HepG2 (cell line): ENCODE data around the gene SEL1L2. TPM values are rescaled to one million over a fixed set of nuclear protein-coding genes. Genes with fewer than 3 reads are reported as not detected.

Source experiments
- ATAC-seq: fragments of 200-7000 bp; cut with Tn5 transposase; 3 replicates; pipeline ENCODE4 v1.9.1; 2020; ENCODE audit warnings: mild to moderate bottlenecking, moderate library complexity
- BruUV-seq: library from RNA; stranded (reverse); fragments of 400-500 nt; replicated peaks from 2 replicates; lab custom pipeline; 2021; lab: Mats Ljungman, UMichigan
- CTCF ChIA-PET: fragments of 300-600 bp; formaldehyde crosslinking; extraction: SDS; loops from one replicate; lab custom pipeline; 2021; ENCODE audit warnings: low total read pairs, inconsistent platforms, low intra/inter-chr PET ratio; lab: Yijun Ruan, JAX
- POLR2A ChIA-PET: fragments of 350-600 bp; sonication (Branson Sonifier 250); formaldehyde crosslinking; loops from one replicate; lab custom pipeline; 2020; ENCODE audit warnings: antibody characterized with exemption, inconsistent platforms; lab: Yijun Ruan, JAX
- DNase-seq: peaks from one replicate; pipeline ENCODE4 v3.0.0-alpha.2; 2015; ENCODE audit warnings: low spot score
- FAIRE-seq: peaks from 3 replicates; lab custom pipeline; 2011; peaks lifted over from hg19 to GRCh38; lab: Jason Lieb, UNC
- H2AFZ ChIP-seq: one replicate; pipeline ENCODE4 v1.6.1; 2011; ENCODE audit warnings: low read length, inconsistent platforms
- H3K27ac ChIP-seq: fragments of 300-600 bp; 3 replicates; pipeline ENCODE4 v1.8.0; 2011; ENCODE audit warnings: mixed run types, mild to moderate bottlenecking, mixed read lengths, low read length, inconsistent platforms; ENCODE audit not compliant: insufficient read depth; ENCODE audit errors: extremely low read length
- H3K27me3 ChIP-seq, 2 experiments: fragments of 200-600 bp in 1 of 2; 2 replicates in 1 of 2; 3 replicates in 1 of 2; pipeline versions ENCODE4 v1.6.0 to v1.8.0; 2011; ENCODE audit warnings: low read length in 2 of 2, mild to moderate bottlenecking in 2 of 2, moderate library complexity in 2 of 2, inconsistent platforms in 1 of 2; ENCODE audit not compliant: insufficient read depth in 2 of 2, control insufficient read depth in 1 of 2
- H3K36me3 ChIP-seq, 2 experiments: fragments of 200-600 bp in 1 of 2; replicated peaks in 1 of 2; 2 replicates in 1 of 2; 3 replicates in 1 of 2; pipeline versions ENCODE4 v1.5.1 to v1.8.0; 2011; ENCODE audit warnings: low read length in 2 of 2, inconsistent platforms in 1 of 2; ENCODE audit not compliant: insufficient read depth in 2 of 2, control insufficient read depth in 1 of 2
- H3K4me1 ChIP-seq: 2 replicates; pipeline ENCODE4 v1.5.1; 2012; ENCODE audit warnings: low read length, inconsistent platforms; ENCODE audit not compliant: insufficient read depth
- H3K4me2 ChIP-seq: 2 replicates; pipeline ENCODE4 v1.6.0; 2011; ENCODE audit warnings: low read depth, low read length, inconsistent platforms
- H3K4me3 ChIP-seq, 3 experiments: fragments of 200-600 bp in 1 of 3; sonication (generic), shearing (Covaris generic) in 1 of 3; replicated peaks in 1 of 3; 2 replicates each; pipeline ENCODE4 v1.5.1; 2011 to 2016; ENCODE audit warnings: low read length in 3 of 3, inconsistent platforms in 2 of 3, low read depth in 2 of 3, mild to moderate bottlenecking in 2 of 3, control low read depth in 1 of 3, mixed read lengths in 1 of 3; ENCODE audit not compliant: insufficient read depth in 1 of 3
- H3K79me2 ChIP-seq: one replicate; pipeline ENCODE4 v1.6.1; 2011; ENCODE audit warnings: low read length, inconsistent platforms; ENCODE audit not compliant: insufficient read depth
- H3K9ac ChIP-seq: 2 replicates; pipeline ENCODE4 v1.6.0; 2011; ENCODE audit warnings: mild to moderate bottlenecking, low read depth, low read length, inconsistent platforms; ENCODE audit not compliant: insufficient read depth
- H3K9me3 ChIP-seq: 2 replicates; pipeline ENCODE4 v1.5.1; 2012; ENCODE audit warnings: mild to moderate bottlenecking, low read length
- H4K20me1 ChIP-seq: 2 replicates; pipeline ENCODE4 v1.6.0; 2011; ENCODE audit warnings: inconsistent platforms, mild to moderate bottlenecking, low read length, moderate library complexity; ENCODE audit not compliant: insufficient read depth
- MATR3 ChIP-seq: sonication (generic); formaldehyde crosslinking; IDR thresholded peaks from 2 replicates; pipeline ENCODE4 v1.4.0; 2020; ENCODE audit warnings: missing genetic modification reagents
- RFX5 ChIP-seq: IDR thresholded peaks from 2 replicates; pipeline ENCODE4 v1.6.1; 2011; ENCODE audit warnings: low read depth, low read length, improper control_type of control experiment
- SIN3A ChIP-seq: IDR thresholded peaks from 2 replicates; pipeline ENCODE4 v1.6.1; 2011; ENCODE audit warnings: low read depth, mild to moderate bottlenecking, control low read depth, low read length, borderline replicate concordance
- TBL1XR1 ChIP-seq: fragments of 150-350 bp; IDR thresholded peaks from 2 replicates; pipeline ENCODE4 v1.6.1; 2014; ENCODE audit warnings: borderline replicate concordance, low read length; ENCODE audit not compliant: partially characterized antibody
- ZNF557 ChIP-seq: sonication (generic); formaldehyde crosslinking; IDR thresholded peaks from 2 replicates; pipeline ENCODE4 v1.4.0; 2020; ENCODE audit warnings: missing genetic modification reagents
- ZNF777 ChIP-seq: sonication (generic); formaldehyde crosslinking; IDR thresholded peaks from 2 replicates; pipeline ENCODE4 v1.4.0; 2020; ENCODE audit warnings: missing genetic modification reagents
- WGBS: methylation state at CpG from one replicate; pipeline ENCODE4 v1.1.6; 2017; ENCODE audit warnings: low lambda C conversion rate; 5-methylcytosine and 5-hydroxymethylcytosine counted together
- in situ Hi-C: cut with HindIII; loops from 2 replicates; pipeline ENCODE4 v1.10.0; 2017; ENCODE audit warnings: low pct_unique_long_range_greater_than_20kb; ENCODE audit not compliant: extremely low pct_ligation_motif_present
- intact Hi-C: fragments of 100-400 bp; cut with micrococcal nuclease; formaldehyde crosslinking; loops from one replicate; pipeline ENCODE4 v1.10.0; 2022; ENCODE audit not compliant: unreplicated experiment
- polyA plus RNA-seq, 8 experiments: library from polyadenylated mRNA; depleted of rRNA in 3 of 8; stranded (reverse) in 7 of 8; unstranded in 1 of 8; fragments of >200 nt; fragmentation: Illumina TruSeq in 4 of 8; extraction: Trizol in 4 of 8; gene quantifications; 2 replicates each; pipeline versions ENCODE4 v1.2.1 to v1.2.3, GENCODE V29; 2011 to 2016; ENCODE audit warnings: low read depth in 4 of 8, missing spikeins in 1 of 8, mixed read lengths in 1 of 8; ENCODE audit not compliant: insufficient read depth in 1 of 8
- total RNA-seq, 5 experiments: library from RNA; depleted of rRNA; stranded (reverse); fragments of >200 nt; fragmentation: Illumina TruSeq; extraction: Trizol; gene quantifications; 2 replicates each; pipeline ENCODE4 v1.2.3, GENCODE V29; 2016; ENCODE audit warnings: low read depth in 1 of 5
- TF ChIP-seq, protein P1 (sequence below): sonication (generic); formaldehyde crosslinking; IDR thresholded peaks from 2 replicates; pipeline ENCODE4 v1.8.1; 2022; ENCODE audit warnings: mild to moderate bottlenecking, missing genetic modification reagents
- TF ChIP-seq, protein P2 (sequence below): sonication (generic); formaldehyde crosslinking; IDR thresholded peaks from 2 replicates; pipeline ENCODE4 v1.4.0; 2020; ENCODE audit warnings: mild to moderate bottlenecking, missing genetic modification reagents, borderline replicate concordance
- TF ChIP-seq, protein P3 (sequence below): sonication (generic); formaldehyde crosslinking; IDR thresholded peaks from 2 replicates; pipeline ENCODE4 v1.5.1; 2020; ENCODE audit warnings: mild to moderate bottlenecking, missing genetic modification reagents, moderate library complexity

The SEL1L2 gene
- total and polyA plus RNA-seq, 2 of the 13 experiments (the other 11 are each of a cell fraction or from before 2014, with no cell fraction given) = not detected

DNA sequence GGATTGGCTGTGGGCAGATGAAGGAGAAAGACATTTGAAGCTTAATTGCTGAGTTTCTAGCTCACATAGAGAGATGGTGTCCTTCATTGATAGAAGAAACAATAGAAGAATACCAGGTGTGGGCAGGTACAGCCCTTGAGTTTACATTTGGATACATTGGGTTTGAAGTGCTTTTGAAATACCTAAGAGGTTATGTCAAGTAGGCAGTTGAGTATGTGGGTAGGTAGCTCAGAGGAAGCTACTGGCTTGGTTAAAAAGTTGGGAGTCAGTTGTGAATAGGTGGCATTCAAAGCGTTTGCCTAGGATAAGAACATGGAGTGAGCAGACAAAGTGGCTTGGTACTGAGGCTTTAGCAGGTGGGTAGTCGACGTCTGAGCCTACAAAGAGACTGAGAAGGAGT lies 180.6 kb downstream of the SEL1L2 start:
- intact Hi-C loops (no loop called here), in situ Hi-C loops (no loop called here)
- peaks cover 13% of the 10 kb centered on the region for H3K4me1 ChIP-seq
- H4K20me1 ChIP-seq = no peaks in the 10 kb centered on the region
- FAIRE-seq = no peak
- H3K9me3 ChIP-seq = no peaks in the 10 kb centered on the region
- TF ChIP-seq ZNF557 (CRISPR knock-in tag) (peak; percentile 44; the same call in 1 of the 2 replicates), SIN3A (no peak)
- no peak overlapping the region for H3K9ac ChIP-seq
- ChIA-PET CTCF (no interaction called here), POLR2A (interaction anchor here (0.5 kb wide), 1 partner anchor 894 kb away, joined by 3 read pairs; no protein-coding TSS in a partner anchor)
- no peaks in the 10 kb centered on the region for H3K79me2 ChIP-seq
- no peak overlapping the region for H2AFZ ChIP-seq
- no peak overlapping the region for H3K4me3 ChIP-seq
- H3K4me2 ChIP-seq = no peak overlapping the region
- no peak for ATAC-seq
- 99% methylated on average over 3 of the region's 3 CpGs for WGBS
- no TSS peak for BruUV-seq
- H3K27me3 ChIP-seq = no peaks in the 10 kb centered on the region
- no peak overlapping the region for H3K27ac ChIP-seq
- DNase-seq = no peak
- peaks cover 43 to 86% of the 10 kb centered on the region in 2 experiments for H3K36me3 ChIP-seq

DNA sequence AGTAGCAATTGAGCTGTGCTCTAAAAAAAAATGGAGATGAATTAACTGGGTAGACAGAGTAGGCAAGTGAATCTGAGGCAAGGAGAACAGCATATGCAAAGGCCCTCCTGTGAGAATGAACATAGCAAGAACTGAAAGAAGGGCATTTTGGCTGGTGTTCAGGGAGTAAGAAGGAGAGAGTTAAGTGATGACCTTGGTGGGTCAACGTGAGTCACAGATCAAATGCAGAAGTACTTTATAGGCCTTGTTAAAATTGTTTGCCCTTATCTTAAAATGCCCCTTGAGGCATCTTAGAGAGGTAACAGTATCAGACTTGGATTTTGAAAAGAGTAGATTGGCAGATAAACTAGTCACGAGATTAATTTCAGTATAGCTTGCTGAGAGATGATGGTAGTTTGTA lies 181.0 kb downstream of the SEL1L2 start:
- in situ Hi-C loops = no loop called here
- Histone ChIP-seq H3K4me3 (no peak overlapping the region), H3K9ac (no peak overlapping the region), H4K20me1 (no peaks in the 10 kb centered on the region), H3K36me3 (peaks cover 40 to 82% of the 10 kb centered on the region in 2 experiments), H3K79me2 (no peaks in the 10 kb centered on the region), H3K4me1 (peaks cover 8% of the 10 kb centered on the region), H3K27ac (no peak overlapping the region), H3K9me3 (no peaks in the 10 kb centered on the region), H2AFZ (no peak overlapping the region), H3K27me3 (no peaks in the 10 kb centered on the region), H3K4me2 (no peak overlapping the region)
- no peak for ATAC-seq
- 97% methylated on average over 2 of the region's 2 CpGs for WGBS
- POLR2A ChIA-PET = interaction anchor here (0.5 kb wide), 1 partner anchor 894 kb away, joined by 3 read pairs; no protein-coding TSS in a partner anchor
- CTCF ChIA-PET = no interaction called here
- no peak for DNase-seq
- TF ChIP-seq MATR3 (CRISPR knock-in tag) = no peak
- TF ChIP-seq ZNF777 (CRISPR knock-in tag) = no peak
- TF ChIP-seq, protein P1, sequence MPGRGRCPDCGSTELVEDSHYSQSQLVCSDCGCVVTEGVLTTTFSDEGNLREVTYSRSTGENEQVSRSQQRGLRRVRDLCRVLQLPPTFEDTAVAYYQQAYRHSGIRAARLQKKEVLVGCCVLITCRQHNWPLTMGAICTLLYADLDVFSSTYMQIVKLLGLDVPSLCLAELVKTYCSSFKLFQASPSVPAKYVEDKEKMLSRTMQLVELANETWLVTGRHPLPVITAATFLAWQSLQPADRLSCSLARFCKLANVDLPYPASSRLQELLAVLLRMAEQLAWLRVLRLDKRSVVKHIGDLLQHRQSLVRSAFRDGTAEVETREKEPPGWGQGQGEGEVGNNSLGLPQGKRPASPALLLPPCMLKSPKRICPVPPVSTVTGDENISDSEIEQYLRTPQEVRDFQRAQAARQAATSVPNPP (CRISPR knock-in tag) = no peak
- TF ChIP-seq, protein P2, sequence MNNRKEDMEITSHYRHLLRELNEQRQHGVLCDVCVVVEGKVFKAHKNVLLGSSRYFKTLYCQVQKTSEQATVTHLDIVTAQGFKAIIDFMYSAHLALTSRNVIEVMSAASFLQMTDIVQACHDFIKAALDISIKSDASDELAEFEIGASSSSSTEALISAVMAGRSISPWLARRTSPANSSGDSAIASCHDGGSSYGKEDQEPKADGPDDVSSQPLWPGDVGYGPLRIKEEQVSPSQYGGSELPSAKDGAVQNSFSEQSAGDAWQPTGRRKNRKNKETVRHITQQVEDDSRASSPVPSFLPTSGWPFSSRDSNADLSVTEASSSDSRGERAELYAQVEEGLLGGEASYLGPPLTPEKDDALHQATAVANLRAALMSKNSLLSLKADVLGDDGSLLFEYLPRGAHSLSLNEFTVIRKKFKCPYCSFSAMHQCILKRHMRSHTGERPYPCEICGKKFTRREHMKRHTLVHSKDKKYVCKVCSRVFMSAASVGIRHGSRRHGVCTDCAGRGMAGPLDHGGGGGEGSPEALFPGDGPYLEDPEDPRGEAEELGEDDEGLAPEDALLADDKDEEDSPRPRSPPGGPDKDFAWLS = no peak
- TF ChIP-seq TBL1XR1 = no peak
- no peak for TF ChIP-seq RFX5
- TF ChIP-seq, protein P3, sequence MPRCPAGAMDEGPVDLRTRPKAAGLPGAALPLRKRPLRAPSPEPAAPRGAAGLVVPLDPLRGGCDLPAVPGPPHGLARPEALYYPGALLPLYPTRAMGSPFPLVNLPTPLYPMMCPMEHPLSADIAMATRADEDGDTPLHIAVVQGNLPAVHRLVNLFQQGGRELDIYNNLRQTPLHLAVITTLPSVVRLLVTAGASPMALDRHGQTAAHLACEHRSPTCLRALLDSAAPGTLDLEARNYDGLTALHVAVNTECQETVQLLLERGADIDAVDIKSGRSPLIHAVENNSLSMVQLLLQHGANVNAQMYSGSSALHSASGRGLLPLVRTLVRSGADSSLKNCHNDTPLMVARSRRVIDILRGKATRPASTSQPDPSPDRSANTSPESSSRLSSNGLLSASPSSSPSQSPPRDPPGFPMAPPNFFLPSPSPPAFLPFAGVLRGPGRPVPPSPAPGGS (CRISPR knock-in tag) = no peak
- intact Hi-C loops = no loop called here
- BruUV-seq = no TSS peak
- FAIRE-seq = no peak
